Endodermal cell (in vitro differentiated cells): ENCODE results near the gene NANOGP8. TPM values are rescaled to one million over a fixed set of nuclear protein-coding genes. Genes with fewer than 3 reads are reported as not detected.
A peak's percentile ranks its signal among the peaks of the same experiment; 100 is the strongest.

Experiments
- DNase-seq: peaks from one replicate; pipeline ENCODE4 v3.0.0-alpha.2; 2017
- H3K27ac ChIP-seq: 2 replicates; pipeline ENCODE4 v1.5.1; 2013; ENCODE audit warnings: mild to moderate bottlenecking, low read depth, low read length, moderate library complexity
- H3K27me3 ChIP-seq: 2 replicates; pipeline ENCODE4 v1.6.1; 2013; ENCODE audit warnings: mild to moderate bottlenecking, low read length, moderate library complexity; ENCODE audit not compliant: insufficient read depth, control insufficient read depth, poor library complexity, severe bottlenecking
- H3K36me3 ChIP-seq: 2 replicates; pipeline ENCODE4 v1.7.0; 2013; ENCODE audit warnings: mild to moderate bottlenecking, low read length, moderate library complexity; ENCODE audit not compliant: control insufficient read depth, insufficient read depth
- H3K4me1 ChIP-seq: one replicate; pipeline ENCODE4 v1.7.0; 2013; ENCODE audit warnings: low read length; ENCODE audit not compliant: control insufficient read depth, insufficient read depth
- H3K4me3 ChIP-seq: 2 replicates; pipeline ENCODE4 v1.5.1; 2013; ENCODE audit warnings: mild to moderate bottlenecking, low read length, moderate library complexity
- H3K9ac ChIP-seq: 2 replicates; pipeline ENCODE4 v1.6.1; 2013; ENCODE audit warnings: mild to moderate bottlenecking, low read length, moderate library complexity; ENCODE audit not compliant: poor library complexity, severe bottlenecking; ENCODE audit errors: extremely low read depth
- H3K9me3 ChIP-seq: 2 replicates; pipeline ENCODE4 v1.6.1; 2013; ENCODE audit warnings: mild to moderate bottlenecking, low read length, moderate library complexity; ENCODE audit not compliant: control insufficient read depth
- H3K27ac Mint-ChIP-seq: 2 replicates; pipeline ENCODE4 v1.8.0; 2020; ENCODE audit warnings: mixed read lengths
- H3K27me3 Mint-ChIP-seq: 2 replicates; pipeline ENCODE4 v1.8.0; 2021; ENCODE audit warnings: mild to moderate bottlenecking, mixed read lengths; ENCODE audit not compliant: insufficient read depth
- H3K36me3 Mint-ChIP-seq: 2 replicates; pipeline ENCODE4 v1.8.0; 2020; ENCODE audit warnings: low read depth, mixed read lengths
- H3K4me1 Mint-ChIP-seq: 2 replicates; pipeline ENCODE4 v1.8.0; 2020; ENCODE audit warnings: mixed read lengths
- H3K4me3 Mint-ChIP-seq: 2 replicates; pipeline ENCODE4 v1.8.0; 2020; ENCODE audit warnings: mild to moderate bottlenecking, moderate library complexity, mixed read lengths
- H3K9me3 Mint-ChIP-seq: 2 replicates; pipeline ENCODE4 v1.8.0; 2020; ENCODE audit warnings: mild to moderate bottlenecking, mixed read lengths
- WGBS, 2 experiments: methylation state at CpG; one replicate each; pipeline versions ENCODE4 v1.1.5 to v1.1.7; 2013; ENCODE audit warnings: missing lambda C conversion rate in 2 of 2, mixed read lengths in 1 of 2; ENCODE audit not compliant: insufficient coverage in 1 of 2, insufficient read length in 1 of 2; 5-methylcytosine and 5-hydroxymethylcytosine counted together
- total RNA-seq, 2 donors: library from RNA; stranded (reverse); fragmentation: NEBNext Ultra II Directional in 1 of 2; extraction: Animal tissue kit (Norgen Biotek cat#: 25700) in 1 of 2; gene quantifications; 2 replicates in 1 of 2; 3 replicates in 1 of 2; pipeline ENCODE4 v1.2.1, GENCODE V29; 2021
- TF ChIP-seq, protein P1 (sequence below): fragments of 200-600 bp; sonication (generic); conservative IDR thresholded peaks from 2 replicates; pipeline ENCODE4 v1.5.0; 2021; ENCODE audit warnings: antibody characterized with exemption, mild to moderate bottlenecking

The NANOGP8 gene
- total RNA-seq, 2 donors from 2014 or later = 1.5 to 47.2 TPM

DNA sequence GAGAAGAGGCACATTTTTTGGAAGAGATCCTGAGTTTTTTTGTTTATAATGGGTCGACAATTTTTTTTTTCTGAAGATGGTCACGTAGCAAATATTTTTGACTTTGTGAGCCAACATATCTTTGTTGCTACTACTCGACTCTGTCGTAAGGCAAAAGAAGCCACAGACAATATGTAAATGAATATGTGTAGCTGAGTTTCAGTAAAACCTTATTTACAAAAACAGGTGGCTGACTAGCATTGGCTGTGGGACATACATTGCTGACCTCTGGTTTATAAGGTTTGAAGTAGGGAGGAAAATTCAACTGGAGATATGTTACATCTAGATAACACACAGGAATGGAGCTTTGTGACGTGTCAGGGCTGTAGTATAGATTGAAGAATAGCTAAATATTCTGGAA is 22.5 kb upstream of the NANOGP8 start:
- 95 to 98% methylated on average over 5 of the region's 5 CpGs for WGBS, 2 experiments
- Mint-ChIP-seq H3K36me3 (no peaks in the 10 kb centered on the region), H3K9me3 (no peaks in the 10 kb centered on the region)

DNA sequence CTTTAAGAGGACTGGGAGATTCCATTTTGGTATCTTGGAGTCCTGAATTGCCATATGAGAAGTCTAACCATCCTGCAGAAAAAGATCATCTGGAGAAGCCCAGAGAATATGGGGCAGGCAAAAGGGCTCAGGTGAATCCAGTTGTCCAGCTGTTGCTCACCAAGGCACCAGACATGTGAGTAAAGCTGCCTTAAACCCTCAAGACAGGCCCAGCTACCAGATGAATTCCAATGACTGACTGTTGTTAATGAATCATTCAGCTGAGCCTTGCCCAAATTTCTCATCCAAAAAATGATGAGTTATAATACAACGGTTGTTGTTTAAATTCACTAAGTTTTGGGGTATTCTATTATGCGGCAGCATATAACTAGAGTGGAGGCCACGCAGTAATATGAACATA is 22.0 kb upstream of the NANOGP8 start:
- Histone ChIP-seq H3K4me3 (no peak overlapping the region), H3K27me3 (no peaks in the 10 kb centered on the region), H3K9ac (no peak overlapping the region), H3K9me3 (no peaks in the 10 kb centered on the region), H3K36me3 (no peaks in the 10 kb centered on the region), H3K27ac (no peak overlapping the region), H3K4me1 (no peaks in the 10 kb centered on the region)
- H3K27ac Mint-ChIP-seq = no peak overlapping the region
- TF ChIP-seq, protein P1, sequence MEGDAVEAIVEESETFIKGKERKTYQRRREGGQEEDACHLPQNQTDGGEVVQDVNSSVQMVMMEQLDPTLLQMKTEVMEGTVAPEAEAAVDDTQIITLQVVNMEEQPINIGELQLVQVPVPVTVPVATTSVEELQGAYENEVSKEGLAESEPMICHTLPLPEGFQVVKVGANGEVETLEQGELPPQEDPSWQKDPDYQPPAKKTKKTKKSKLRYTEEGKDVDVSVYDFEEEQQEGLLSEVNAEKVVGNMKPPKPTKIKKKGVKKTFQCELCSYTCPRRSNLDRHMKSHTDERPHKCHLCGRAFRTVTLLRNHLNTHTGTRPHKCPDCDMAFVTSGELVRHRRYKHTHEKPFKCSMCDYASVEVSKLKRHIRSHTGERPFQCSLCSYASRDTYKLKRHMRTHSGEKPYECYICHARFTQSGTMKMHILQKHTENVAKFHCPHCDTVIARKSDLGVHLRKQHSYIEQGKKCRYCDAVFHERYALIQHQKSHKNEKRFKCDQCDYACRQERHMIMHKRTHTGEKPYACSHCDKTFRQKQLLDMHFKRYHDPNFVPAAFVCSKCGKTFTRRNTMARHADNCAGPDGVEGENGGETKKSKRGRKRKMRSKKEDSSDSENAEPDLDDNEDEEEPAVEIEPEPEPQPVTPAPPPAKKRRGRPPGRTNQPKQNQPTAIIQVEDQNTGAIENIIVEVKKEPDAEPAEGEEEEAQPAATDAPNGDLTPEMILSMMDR = no peak
- H3K4me1 Mint-ChIP-seq = peaks cover 2% of the 10 kb centered on the region
- H3K36me3 Mint-ChIP-seq = no peaks in the 10 kb centered on the region
- 100% methylated on average over 1 to 3 of the region's 3 CpGs for WGBS, 2 experiments
- H3K9me3 Mint-ChIP-seq = no peaks in the 10 kb centered on the region
- H3K4me3 Mint-ChIP-seq = no peak overlapping the region
- no peak for DNase-seq
- no peaks in the 10 kb centered on the region for H3K27me3 Mint-ChIP-seq

More for the DNA sequence above, 22.5 kb upstream of the NANOGP8 start:
- H3K9me3 ChIP-seq = no peaks in the 10 kb centered on the region
- H3K4me1 ChIP-seq = no peaks in the 10 kb centered on the region
- DNase-seq = no peak
- Mint-ChIP-seq H3K27me3 (no peaks in the 10 kb centered on the region), H3K4me3 (no peak overlapping the region), H3K4me1 (peaks cover 2% of the 10 kb centered on the region), H3K27ac (no peak overlapping the region)
- TF ChIP-seq, protein P1 = no peak
- H3K27me3 ChIP-seq = no peaks in the 10 kb centered on the region
- no peaks in the 10 kb centered on the region for H3K36me3 ChIP-seq
- H3K9ac ChIP-seq = no peak overlapping the region
- H3K27ac ChIP-seq = no peak overlapping the region
- no peak overlapping the region for H3K4me3 ChIP-seq

DNA sequence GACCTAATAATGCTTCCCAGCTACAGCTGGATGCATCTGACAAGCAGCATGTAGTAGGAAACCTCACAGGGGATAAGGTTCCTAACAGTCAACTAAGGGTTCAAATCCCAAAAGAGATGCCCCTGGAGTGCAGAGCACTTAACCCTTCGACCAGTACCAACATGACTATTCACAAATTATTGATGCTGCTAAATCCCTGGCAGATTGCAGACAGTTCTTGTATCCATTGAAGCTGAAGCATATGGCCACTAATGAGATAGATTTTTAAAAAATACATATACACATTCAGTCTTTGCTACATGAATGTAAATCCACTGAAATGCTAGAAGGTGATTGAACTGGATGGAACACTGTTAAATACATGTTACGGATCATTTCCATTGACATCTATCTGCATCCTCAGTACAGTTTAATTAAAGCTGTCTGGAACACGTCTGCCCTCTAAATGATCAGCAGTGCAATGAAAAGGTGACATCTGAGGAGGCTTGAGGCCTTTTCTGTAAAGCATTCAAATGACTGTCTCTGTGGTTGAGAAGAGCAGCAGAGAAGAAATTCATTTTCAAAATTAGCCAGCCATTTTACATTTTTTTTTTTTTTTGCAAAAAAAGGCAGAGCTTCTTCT is 19.5 kb upstream of the NANOGP8 start:
- Histone ChIP-seq H3K27me3 (no peaks in the 10 kb centered on the region), H3K36me3 (no peaks in the 10 kb centered on the region), H3K27ac (peak overlapping the region; percentile 57), H3K9me3 (no peaks in the 10 kb centered on the region), H3K4me1 (no peaks in the 10 kb centered on the region), H3K9ac (no peak overlapping the region), H3K4me3 (no peak overlapping the region)
- WGBS, 2 experiments = 90 to 100% methylated on average over 1 to 3 of the region's 3 CpGs
- TF ChIP-seq, protein P1 = no peak
- Mint-ChIP-seq H3K27ac (no peak overlapping the region), H3K9me3 (no peaks in the 10 kb centered on the region), H3K27me3 (no peaks in the 10 kb centered on the region), H3K4me3 (no peak overlapping the region), H3K4me1 (peaks cover 2% of the 10 kb centered on the region), H3K36me3 (no peaks in the 10 kb centered on the region)
- DNase-seq = no peak
